NCI-H345 treated with DMSO at 0.1 percent for 48 hours (cell line): ENCODE data around the gene CTBP1.

Experiments used
- DNase-seq: peaks from one replicate; lab custom pipeline; 2025; ENCODE audit not compliant: unreplicated experiment; lab: John Stamatoyannopoulos, UW

Gene CTBP1

GRCh38 chr4:1285151-1285789 lies 36.3 kb upstream of the CTBP1 start:
- no peak for DNase-seq

GRCh38 chr4:1283711-1284110 lies 34.8 kb upstream of the CTBP1 start:
- no peak for DNase-seq

GRCh38 chr4:1279253-1279652 lies 30.3 kb upstream of the CTBP1 start:
- no peak for DNase-seq

GRCh38 chr4:1277667-1278665 lies 29.0 kb upstream of the CTBP1 start:
- no peak for DNase-seq

GRCh38 chr4:1276984-1277383 lies 28.1 kb upstream of the CTBP1 start:
- DNase-seq = no peak

- DNase-seq = no peak
Observed at GRCh38 chr4:1274871-1275270, 25.9 kb upstream of the CTBP1 start.

- DNase-seq = no peak
Observed at GRCh38 chr4:1271686-1272085, 22.8 kb upstream of the CTBP1 start.

- no peak for DNase-seq
Observed at GRCh38 chr4:1269209-1269608, 20.3 kb upstream of the CTBP1 start.

- DNase-seq = no peak
Observed at GRCh38 chr4:1266881-1267763, 18.2 kb upstream of the CTBP1 start.

- DNase-seq = no peak
Observed at GRCh38 chr4:1265351-1265750, 16.4 kb upstream of the CTBP1 start.

- DNase-seq = no peak
Observed at GRCh38 chr4:1264942-1265341, 16.0 kb upstream of the CTBP1 start.

GRCh38 chr4:1261107-1261928 lies 12.4 kb upstream of the CTBP1 start:
- DNase-seq = no peak

- DNase-seq = no peak
Observed at GRCh38 chr4:1260418-1261106, 11.6 kb upstream of the CTBP1 start.

GRCh38 chr4:1259966-1260365 lies 11.0 kb upstream of the CTBP1 start:
- no peak for DNase-seq

GRCh38 chr4:1258457-1258856 lies 9.5 kb upstream of the CTBP1 start:
- DNase-seq = no peak

GRCh38 chr4:1255699-1256098 lies 6.8 kb upstream of the CTBP1 start:
- no peak for DNase-seq

GRCh38 chr4:1255151-1255550 lies 6.2 kb upstream of the CTBP1 start:
- no peak for DNase-seq

GRCh38 chr4:1253831-1254230 lies 4.9 kb upstream of the CTBP1 start:
- no peak for DNase-seq

GRCh38 chr4:1252928-1253492 lies 4.1 kb upstream of the CTBP1 start:
- DNase-seq = no peak

GRCh38 chr4:1251773-1252066 lies 2.8 kb upstream of the CTBP1 start:
- DNase-seq = no peak
